H9 (cell line): ENCODE measurements around the gene EZH2. TPM values are rescaled to one million over a fixed set of nuclear protein-coding genes. Genes with fewer than 3 reads are reported as not detected.

Experiments
- DNase-seq: peaks from one replicate; pipeline ENCODE4 v3.0.0-alpha.2; 2017
- H2AFZ ChIP-seq: one replicate; pipeline ENCODE4 v1.6.1; 2013; ENCODE audit warnings: mild to moderate bottlenecking, low read length, control low read depth, moderate library complexity
- H2AK5ac ChIP-seq: 2 replicates; pipeline ENCODE4 v1.6.1; 2013; ENCODE audit warnings: low read length, control low read depth, mixed read lengths; ENCODE audit not compliant: insufficient read length
- H2BK120ac ChIP-seq: one replicate; pipeline ENCODE4 v1.6.1; 2013; ENCODE audit warnings: low read depth, mild to moderate bottlenecking, low read length, control low read depth, inconsistent platforms; ENCODE audit not compliant: poor library complexity, severe bottlenecking
- H2BK12ac ChIP-seq: 2 replicates; pipeline ENCODE4 v1.6.1; 2013; ENCODE audit warnings: low read length, control low read depth, mixed read lengths, low read depth; ENCODE audit not compliant: insufficient read length
- H2BK15ac ChIP-seq: 2 replicates; pipeline ENCODE4 v1.6.1; 2013; ENCODE audit warnings: low read depth, low read length, control low read depth
- H2BK20ac ChIP-seq: one replicate; pipeline ENCODE4 v1.6.1; 2013; ENCODE audit warnings: low read depth, mild to moderate bottlenecking, low read length, control low read depth, inconsistent platforms; ENCODE audit not compliant: poor library complexity, severe bottlenecking
- H2BK5ac ChIP-seq: 2 replicates; pipeline ENCODE4 v1.6.1; 2013; ENCODE audit warnings: low read length, control low read depth, mixed read lengths; ENCODE audit not compliant: insufficient read length
- H3K14ac ChIP-seq: 2 replicates; pipeline ENCODE4 v1.6.1; 2013; ENCODE audit warnings: low read length, control low read depth; ENCODE audit not compliant: insufficient read depth
- H3K18ac ChIP-seq: 2 replicates; pipeline ENCODE4 v1.6.1; 2013; ENCODE audit warnings: low read depth, mild to moderate bottlenecking, mixed read lengths, low read length, control low read depth; ENCODE audit not compliant: insufficient read length
- H3K23ac ChIP-seq: 2 replicates; pipeline ENCODE4 v1.6.1; 2013; ENCODE audit warnings: low read length, control low read depth, mixed read lengths, low read depth; ENCODE audit not compliant: insufficient read length
- H3K23me2 ChIP-seq: 2 replicates; pipeline ENCODE4 v1.6.1; 2013; ENCODE audit warnings: low read depth, mild to moderate bottlenecking, mixed read lengths, low read length, control low read depth; ENCODE audit not compliant: insufficient read length, poor library complexity, severe bottlenecking
- H3K27ac ChIP-seq: 2 replicates; pipeline ENCODE4 v1.5.1; 2013; ENCODE audit warnings: low read length, control low read depth, mixed read lengths, low read depth; ENCODE audit not compliant: insufficient read length
- H3K27me3 ChIP-seq: 2 replicates; pipeline ENCODE4 v1.6.1; 2013; ENCODE audit warnings: low read length, control low read depth, inconsistent platforms; ENCODE audit not compliant: insufficient read depth
- H3K4ac ChIP-seq: 2 replicates; pipeline ENCODE4 v1.6.1; 2013; ENCODE audit warnings: low read depth, mild to moderate bottlenecking, control low read depth, inconsistent platforms, low read length, moderate library complexity
- H3K4me1 ChIP-seq: 2 replicates; pipeline ENCODE4 v1.6.1; 2013; ENCODE audit warnings: low read length, control low read depth, inconsistent platforms; ENCODE audit not compliant: insufficient read depth
- H3K4me2 ChIP-seq: 2 replicates; pipeline ENCODE4 v1.6.1; 2013; ENCODE audit warnings: low read length, control low read depth, mixed read lengths; ENCODE audit not compliant: insufficient read length, insufficient read depth
- H3K56ac ChIP-seq: 2 replicates; pipeline ENCODE4 v1.6.1; 2013; ENCODE audit warnings: low read depth, mild to moderate bottlenecking, mixed read lengths, low read length, control low read depth; ENCODE audit not compliant: insufficient read length
- H3K79me1 ChIP-seq: 2 replicates; pipeline ENCODE4 v1.6.1; 2013; ENCODE audit warnings: low read depth, mild to moderate bottlenecking, moderate library complexity, low read length, control low read depth, inconsistent platforms; ENCODE audit not compliant: insufficient read depth, poor library complexity, severe bottlenecking
- H3K79me2 ChIP-seq: 2 replicates; pipeline ENCODE4 v1.6.1; 2013; ENCODE audit warnings: low read length, control low read depth, inconsistent platforms; ENCODE audit not compliant: insufficient read depth
- H3K9ac ChIP-seq: 2 replicates; pipeline ENCODE4 v1.6.1; 2013; ENCODE audit warnings: low read length, control low read depth, mixed read lengths; ENCODE audit not compliant: insufficient read length; ENCODE audit errors: extremely low read depth
- H3K9me3 ChIP-seq: one replicate; pipeline ENCODE4 v1.6.1; 2013; ENCODE audit warnings: low read depth, low read length, inconsistent platforms; ENCODE audit not compliant: control insufficient read depth
- H3T11ph ChIP-seq: one replicate; pipeline ENCODE4 v1.6.1; 2013; ENCODE audit warnings: mild to moderate bottlenecking, low read length, control low read depth, inconsistent platforms
- H4K20me1 ChIP-seq: one replicate; pipeline ENCODE4 v1.6.1; 2013; ENCODE audit not compliant: control insufficient read depth, insufficient read length, insufficient read depth
- H4K5ac ChIP-seq: 2 replicates; pipeline ENCODE4 v1.6.1; 2013; ENCODE audit warnings: low read depth, mild to moderate bottlenecking, mixed read lengths, low read length, control low read depth; ENCODE audit not compliant: insufficient read length
- H4K8ac ChIP-seq: replicated peaks from 2 replicates; pipeline ENCODE4 v1.6.1; 2013; ENCODE audit warnings: low read length, control low read depth, mixed read lengths, low read depth; ENCODE audit not compliant: insufficient read length
- H4K91ac ChIP-seq: 2 replicates; pipeline ENCODE4 v1.6.1; 2013; ENCODE audit warnings: low read depth, mild to moderate bottlenecking, moderate library complexity, mixed read lengths, low read length, control low read depth; ENCODE audit not compliant: insufficient read length
- H3K27ac Mint-ChIP-seq, 3 experiments: 2 replicates in 2 of 3; 3 replicates in 1 of 3; pipeline ENCODE4 v1.8.0; 2020 to 2021; ENCODE audit warnings: mixed read lengths in 3 of 3, mild to moderate bottlenecking in 1 of 3, moderate library complexity in 1 of 3
- H3K27me3 Mint-ChIP-seq: 2 replicates; pipeline ENCODE4 v1.8.0; 2021; ENCODE audit warnings: low read depth, mild to moderate bottlenecking, moderate library complexity, mixed read lengths
- H3K36me3 Mint-ChIP-seq, 3 experiments: 2 replicates in 2 of 3; 3 replicates in 1 of 3; pipeline ENCODE4 v1.8.0; 2020 to 2021; ENCODE audit warnings: low read depth in 3 of 3, mixed read lengths in 3 of 3; ENCODE audit not compliant: insufficient read depth in 1 of 3
- H3K4me1 Mint-ChIP-seq, 2 experiments: 2 replicates each; pipeline ENCODE4 v1.8.0; 2020; ENCODE audit warnings: mixed read lengths in 2 of 2
- H3K4me3 Mint-ChIP-seq, 2 experiments: 2 replicates in 1 of 2; 3 replicates in 1 of 2; pipeline ENCODE4 v1.8.0; 2020 to 2021; ENCODE audit warnings: mild to moderate bottlenecking in 2 of 2, mixed read lengths in 2 of 2, moderate library complexity in 1 of 2
- H3K9me3 Mint-ChIP-seq, 2 experiments: 2 replicates in 1 of 2; 3 replicates in 1 of 2; pipeline ENCODE4 v1.8.0; 2020; ENCODE audit warnings: mild to moderate bottlenecking in 2 of 2, mixed read lengths in 2 of 2, moderate library complexity in 1 of 2
- WGBS: extraction: QIAGEN DNeasy Blood & Tissue Kit; methylation state at CpG from one replicate; pipeline ENCODE4 v1.1.7; 2013; ENCODE audit warnings: missing lambda C conversion rate, low lambda C conversion rate, mixed read lengths; ENCODE audit not compliant: insufficient read length; ENCODE audit errors: extremely low coverage; 5-methylcytosine and 5-hydroxymethylcytosine counted together
- total RNA-seq: library from RNA; stranded (reverse); gene quantifications from 2 replicates; pipeline ENCODE4 v1.2.1, GENCODE V29; 2021
- TF ChIP-seq, protein P1 (sequence below): fragments of 200-600 bp; sonication (generic); conservative IDR thresholded peaks from 3 replicates; pipeline ENCODE4 v1.8.0; 2021; ENCODE audit warnings: antibody characterized with exemption, mild to moderate bottlenecking

The EZH2 gene
- total RNA-seq, 1 experiment from 2014 or later: 41.3 TPM

DNA sequence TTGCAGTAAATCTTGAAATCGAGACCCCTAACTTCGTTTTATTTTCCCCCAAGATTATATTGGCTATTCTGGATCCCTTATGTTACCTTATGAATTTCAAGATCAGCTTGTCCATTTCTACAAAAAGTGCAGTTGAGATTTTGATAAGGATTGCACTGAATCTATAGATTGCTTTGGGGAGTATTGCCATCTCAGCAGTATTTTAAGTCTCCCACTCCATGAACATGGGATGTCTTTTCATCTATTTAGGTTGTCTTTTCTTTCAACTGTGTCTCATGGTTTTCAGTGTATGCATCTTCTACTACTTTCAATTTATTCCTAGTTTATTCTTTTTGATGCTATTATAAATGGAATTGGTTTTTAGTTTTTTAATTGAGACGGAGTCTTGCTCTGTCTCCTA lies 89.6 kb downstream of the EZH2 start:
- no peak overlapping the region for H3K9ac ChIP-seq
- H2BK5ac ChIP-seq: no peak overlapping the region
- peaks cover 4 to 6% of the 10 kb centered on the region in 2 experiments for H3K4me1 Mint-ChIP-seq
- H3K18ac ChIP-seq: no peak overlapping the region
- H2BK120ac ChIP-seq: no peak overlapping the region
- TF ChIP-seq, protein P1, sequence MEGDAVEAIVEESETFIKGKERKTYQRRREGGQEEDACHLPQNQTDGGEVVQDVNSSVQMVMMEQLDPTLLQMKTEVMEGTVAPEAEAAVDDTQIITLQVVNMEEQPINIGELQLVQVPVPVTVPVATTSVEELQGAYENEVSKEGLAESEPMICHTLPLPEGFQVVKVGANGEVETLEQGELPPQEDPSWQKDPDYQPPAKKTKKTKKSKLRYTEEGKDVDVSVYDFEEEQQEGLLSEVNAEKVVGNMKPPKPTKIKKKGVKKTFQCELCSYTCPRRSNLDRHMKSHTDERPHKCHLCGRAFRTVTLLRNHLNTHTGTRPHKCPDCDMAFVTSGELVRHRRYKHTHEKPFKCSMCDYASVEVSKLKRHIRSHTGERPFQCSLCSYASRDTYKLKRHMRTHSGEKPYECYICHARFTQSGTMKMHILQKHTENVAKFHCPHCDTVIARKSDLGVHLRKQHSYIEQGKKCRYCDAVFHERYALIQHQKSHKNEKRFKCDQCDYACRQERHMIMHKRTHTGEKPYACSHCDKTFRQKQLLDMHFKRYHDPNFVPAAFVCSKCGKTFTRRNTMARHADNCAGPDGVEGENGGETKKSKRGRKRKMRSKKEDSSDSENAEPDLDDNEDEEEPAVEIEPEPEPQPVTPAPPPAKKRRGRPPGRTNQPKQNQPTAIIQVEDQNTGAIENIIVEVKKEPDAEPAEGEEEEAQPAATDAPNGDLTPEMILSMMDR: no peak
- no peak overlapping the region for H2AK5ac ChIP-seq
- H2AFZ ChIP-seq: no peak overlapping the region
- no peak overlapping the region for H3K14ac ChIP-seq
- no peaks in the 10 kb centered on the region for H3K4me1 ChIP-seq
- no peak overlapping the region for H3K27ac ChIP-seq
- peaks cover 5 to 12% of the 10 kb centered on the region in 2 experiments; a peak in 4 of 5 replicates for H3K9me3 Mint-ChIP-seq
- H4K20me1 ChIP-seq: no peaks in the 10 kb centered on the region
- H3K36me3 Mint-ChIP-seq: peaks cover 70 to 94% (median 92%) of the 10 kb centered on the region in 3 experiments
- no peak overlapping the region for H3K56ac ChIP-seq
- no peak overlapping the region for H3K4me2 ChIP-seq
- no peak overlapping the region for H3K4me3 Mint-ChIP-seq
- H3K23ac ChIP-seq: no peak overlapping the region
- H3K79me1 ChIP-seq: no peaks in the 10 kb centered on the region
- H3K27me3 ChIP-seq: no peaks in the 10 kb centered on the region
- H3K4ac ChIP-seq: no peak overlapping the region
- no peak overlapping the region for H2BK20ac ChIP-seq
- no peak overlapping the region for H2BK12ac ChIP-seq
- H4K8ac ChIP-seq: no peak overlapping the region
- no peak overlapping the region for H3T11ph ChIP-seq
- H3K79me2 ChIP-seq: no peaks in the 10 kb centered on the region
- no peak overlapping the region for H4K91ac ChIP-seq
- no peak overlapping the region for H4K5ac ChIP-seq
- no peak for DNase-seq
- no CpG with 5 or more reads among the region's 3 CpGs for WGBS
- no peak overlapping the region for H3K27ac Mint-ChIP-seq
- H3K27me3 Mint-ChIP-seq: no peaks in the 10 kb centered on the region
- no peak overlapping the region for H2BK15ac ChIP-seq
- no peaks in the 10 kb centered on the region for H3K23me2 ChIP-seq
- H3K9me3 ChIP-seq: no peaks in the 10 kb centered on the region
